HEK293T (cell line): ENCODE data around the gene SIN3A.

Source experiments
- CTCF ChIA-PET: fragments of 350-600 bp; formaldehyde crosslinking; extraction: SDS; loops from one replicate; lab custom pipeline; 2021; ENCODE audit warnings: antibody characterized with exemption, inconsistent platforms; lab: Yijun Ruan, JAX
- POLR2A ChIA-PET: fragments of 350-600 bp; formaldehyde crosslinking; extraction: SDS; loops from one replicate; lab custom pipeline; 2020; ENCODE audit warnings: antibody characterized with exemption, inconsistent platforms; lab: Yijun Ruan, JAX
- DNase-seq: peaks from one replicate; pipeline ENCODE4 v3.0.0; 2012; ENCODE audit warnings: mixed read lengths; ENCODE audit errors: extremely low spot score
- ARNT ChIP-seq: fragments of 450-650 bp; IDR thresholded peaks from 2 replicates; pipeline ENCODE4 v1.6.1; 2017; ENCODE audit warnings: mild to moderate bottlenecking
- BHLHE40 ChIP-seq: fragments of 450-650 bp; IDR thresholded peaks from 2 replicates; pipeline ENCODE4 v1.6.1; 2016; ENCODE audit warnings: mild to moderate bottlenecking, moderate library complexity, borderline replicate concordance
- CTBP1 ChIP-seq: fragments of 450-650 bp; IDR thresholded peaks from 2 replicates; pipeline ENCODE4 v1.6.1; 2016; ENCODE audit warnings: borderline replicate concordance
- ELF4 ChIP-seq: fragments of 450-650 bp; IDR thresholded peaks from 2 replicates; pipeline ENCODE4 v1.6.1; 2017; ENCODE audit warnings: antibody characterized with exemption
- FOXA1 ChIP-seq: fragments of 450-650 bp; IDR thresholded peaks from 2 replicates; pipeline ENCODE4 v1.6.1; 2016; ENCODE audit warnings: mild to moderate bottlenecking
- FOXK2 ChIP-seq: fragments of 450-650 bp; IDR thresholded peaks from 2 replicates; pipeline ENCODE4 v1.6.1; 2016; ENCODE audit warnings: mild to moderate bottlenecking
- FOXM1 ChIP-seq: fragments of 450-650 bp; IDR thresholded peaks from 2 replicates; pipeline ENCODE4 v1.6.1; 2017; ENCODE audit warnings: mild to moderate bottlenecking, borderline replicate concordance
- HDGF ChIP-seq: fragments of 450-650 bp; IDR thresholded peaks from 2 replicates; pipeline ENCODE4 v1.6.1; 2017; ENCODE audit warnings: antibody characterized with exemption, borderline replicate concordance
- L3MBTL2 ChIP-seq: fragments of 450-650 bp; conservative IDR thresholded peaks from 2 replicates; pipeline ENCODE4 v1.6.1; 2016; ENCODE audit warnings: mild to moderate bottlenecking
- LEF1 ChIP-seq: fragments of 450-650 bp; IDR thresholded peaks from 2 replicates; pipeline ENCODE4 v1.6.1; 2017; ENCODE audit warnings: mild to moderate bottlenecking, borderline replicate concordance
- NFRKB ChIP-seq: fragments of 450-650 bp; IDR thresholded peaks from 2 replicates; pipeline ENCODE4 v1.6.1; 2016; ENCODE audit warnings: mild to moderate bottlenecking, moderate library complexity
- SP1 ChIP-seq: fragments of 450-650 bp; IDR thresholded peaks from 2 replicates; pipeline ENCODE4 v1.6.1; 2017
- SUZ12 ChIP-seq: fragments of 450-650 bp; IDR thresholded peaks from 2 replicates; pipeline ENCODE4 v1.6.1; 2016; ENCODE audit warnings: mild to moderate bottlenecking
- TARDBP ChIP-seq: fragments of 450-650 bp; IDR thresholded peaks from 2 replicates; pipeline ENCODE4 v1.6.1; 2016
- ZNF384 ChIP-seq: fragments of 450-650 bp; IDR thresholded peaks from 2 replicates; pipeline ENCODE4 v1.6.1; 2016
- TF ChIP-seq, protein P1 (sequence below): fragments of 450-650 bp; IDR thresholded peaks from 2 replicates; pipeline ENCODE4 v1.6.1; 2016

The SIN3A gene

DNA sequence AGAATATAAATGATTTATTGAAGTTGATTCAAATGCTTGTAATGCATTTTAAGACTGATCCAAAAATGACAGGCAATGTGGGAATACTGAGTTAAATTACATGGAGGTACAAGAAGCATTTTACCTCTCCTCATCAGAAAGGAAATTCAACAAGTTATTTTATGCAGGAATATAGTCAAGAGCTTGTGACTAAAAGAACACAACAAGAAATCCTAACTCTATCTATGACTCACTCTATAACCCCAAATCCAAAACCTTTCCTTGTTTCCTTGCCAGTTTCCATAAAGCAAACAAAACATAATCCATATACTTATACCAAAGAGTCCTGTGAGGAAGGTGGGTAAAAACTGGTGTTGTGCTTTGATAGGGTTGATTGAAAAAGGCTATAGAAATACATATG is 30.8 kb downstream of the SIN3A start:
- CTCF ChIA-PET = no interaction called here
- POLR2A ChIA-PET = interaction anchor here (1.1 to 1.2 kb wide), 2 partner anchors 11 to 33 kb away, joined by 3 to 4 read pairs; no protein-coding TSS in a partner anchor
- DNase-seq = no peak

DNA sequence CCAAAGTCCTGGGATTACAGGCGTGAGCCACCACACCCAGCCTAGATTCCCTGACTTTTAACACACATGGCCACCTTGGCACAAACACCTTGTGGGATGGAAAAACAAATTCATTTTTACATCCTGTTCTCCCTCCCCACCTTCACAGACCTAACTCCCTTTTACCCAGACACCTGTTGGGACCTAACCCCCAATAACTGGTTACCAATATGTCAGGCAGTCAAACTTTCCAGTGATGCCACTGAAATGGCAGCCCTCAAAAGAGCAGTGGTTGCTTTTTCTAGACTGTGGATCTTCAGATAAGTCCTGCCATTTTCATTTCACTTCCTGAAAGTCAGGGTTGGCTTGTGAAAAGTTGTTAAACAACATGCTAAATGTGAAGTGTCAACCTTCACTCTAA is 34.9 kb downstream of the SIN3A start:
- POLR2A ChIA-PET = interaction anchor here (1.1 to 1.6 kb wide), 3 partner anchors 35 to 38 kb away, joined by 4 read pairs; partner anchors contain the start of gene SIN3A
- CTCF ChIA-PET = no interaction called here
- DNase-seq = no peak
- TF ChIP-seq ARNT (no peak), SUZ12 (no peak), TARDBP (no peak), ELF4 (no peak), SP1 (no peak), CTBP1 (no peak), NFRKB (no peak)
- TF ChIP-seq, protein P1, sequence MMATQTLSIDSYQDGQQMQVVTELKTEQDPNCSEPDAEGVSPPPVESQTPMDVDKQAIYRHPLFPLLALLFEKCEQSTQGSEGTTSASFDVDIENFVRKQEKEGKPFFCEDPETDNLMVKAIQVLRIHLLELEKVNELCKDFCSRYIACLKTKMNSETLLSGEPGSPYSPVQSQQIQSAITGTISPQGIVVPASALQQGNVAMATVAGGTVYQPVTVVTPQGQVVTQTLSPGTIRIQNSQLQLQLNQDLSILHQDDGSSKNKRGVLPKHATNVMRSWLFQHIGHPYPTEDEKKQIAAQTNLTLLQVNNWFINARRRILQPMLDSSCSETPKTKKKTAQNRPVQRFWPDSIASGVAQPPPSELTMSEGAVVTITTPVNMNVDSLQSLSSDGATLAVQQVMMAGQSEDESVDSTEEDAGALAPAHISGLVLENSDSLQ = no peak

More for the DNA sequence above, 30.8 kb downstream of the SIN3A start:
- TF ChIP-seq HDGF = no peak
- TF ChIP-seq ARNT = no peak
- TF ChIP-seq, protein P1 = no peak
- no peak for TF ChIP-seq ELF4

DNA sequence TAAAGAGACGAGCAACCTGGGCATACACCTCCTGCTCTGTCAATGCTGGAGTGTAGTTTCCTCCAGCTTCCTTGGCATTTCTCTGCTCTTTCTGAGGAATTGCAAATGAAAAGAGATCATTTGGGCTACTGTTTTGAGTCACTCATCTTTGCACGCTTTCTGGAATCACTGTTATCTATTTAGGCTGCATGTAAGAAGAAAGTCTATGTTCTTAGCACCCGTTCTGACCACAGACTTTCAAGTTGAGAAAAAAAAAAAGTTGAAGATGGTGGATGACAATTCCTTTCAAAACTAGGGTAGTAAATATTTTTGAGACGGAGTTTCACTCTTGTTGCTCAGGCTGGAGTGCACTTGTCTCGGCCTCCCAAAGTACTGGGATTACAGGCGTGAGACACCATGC is 41.3 kb downstream of the SIN3A start:
- TF ChIP-seq HDGF = no peak
- ChIA-PET POLR2A (no interaction called here), CTCF (no interaction called here)
- no peak for DNase-seq

DNA sequence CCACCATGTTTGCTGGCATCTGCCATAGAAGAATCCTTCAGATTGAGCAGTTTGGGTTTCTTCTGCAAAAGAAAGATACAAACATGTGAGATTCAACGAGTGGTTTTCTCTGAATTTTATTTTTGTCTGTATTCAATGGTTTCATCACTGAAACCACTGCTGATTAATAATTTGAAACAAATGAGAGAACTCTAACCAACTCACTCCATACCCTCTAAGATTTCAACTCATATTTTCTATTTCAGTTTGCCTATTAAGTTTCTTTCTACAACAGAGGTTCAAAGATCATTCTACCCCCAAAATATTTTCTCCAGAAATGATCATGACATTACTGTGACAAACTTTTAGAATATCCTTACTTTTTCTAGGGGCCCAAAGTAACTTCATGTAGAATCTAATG is 44.4 kb downstream of the SIN3A start:
- DNase-seq = no peak
- ChIA-PET POLR2A (interaction anchor here (0.9 to 4.2 kb wide), 2 partner anchors 39 to 47 kb away, joined by 3 to 15 read pairs; partner anchors contain the start of gene MAN2C1), CTCF (no interaction called here)
- TF ChIP-seq SUZ12 (no peak), NFRKB (no peak), SP1 (no peak), FOXA1 (no peak), CTBP1 (no peak)

DNA sequence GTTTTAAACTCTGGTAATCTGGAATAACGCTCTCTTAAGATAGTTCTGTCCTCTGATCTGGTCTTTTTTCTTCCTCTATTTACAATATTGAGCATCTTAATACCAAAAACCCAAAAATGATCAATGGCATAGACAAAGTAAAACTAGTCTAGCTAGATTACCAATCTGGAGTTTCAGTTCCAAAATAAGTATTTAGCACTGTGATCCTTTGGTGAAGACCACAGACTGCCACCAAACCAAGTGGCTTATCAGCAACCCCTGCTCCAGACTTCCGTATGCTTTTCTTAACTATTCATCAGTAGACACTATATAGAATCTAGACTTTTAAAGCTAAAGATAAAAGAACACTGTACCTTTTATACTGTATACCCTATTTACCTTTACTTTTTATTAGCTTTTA is 47.6 kb downstream of the SIN3A start:
- POLR2A ChIA-PET = interaction anchor here (4.2 kb wide), 1 partner anchor 36 kb away, joined by 15 read pairs; the partner anchor contains the start of gene MAN2C1
- TF ChIP-seq CTBP1 = no peak
- TF ChIP-seq L3MBTL2 = no peak
- no peak for TF ChIP-seq LEF1
- no peak for TF ChIP-seq HDGF
- no peak for TF ChIP-seq SP1
- TF ChIP-seq BHLHE40 = no peak
- TF ChIP-seq FOXA1 = no peak
- TF ChIP-seq, protein P1 = no peak
- no peak for TF ChIP-seq SUZ12
- TF ChIP-seq ELF4 = no peak
- no peak for TF ChIP-seq FOXM1
- TF ChIP-seq ZNF384 = no peak
- no peak for TF ChIP-seq NFRKB
- no peak for TF ChIP-seq TARDBP
- TF ChIP-seq FOXK2 = no peak
- TF ChIP-seq ARNT = no peak
- no peak for DNase-seq
- CTCF ChIA-PET = no interaction called here

DNA sequence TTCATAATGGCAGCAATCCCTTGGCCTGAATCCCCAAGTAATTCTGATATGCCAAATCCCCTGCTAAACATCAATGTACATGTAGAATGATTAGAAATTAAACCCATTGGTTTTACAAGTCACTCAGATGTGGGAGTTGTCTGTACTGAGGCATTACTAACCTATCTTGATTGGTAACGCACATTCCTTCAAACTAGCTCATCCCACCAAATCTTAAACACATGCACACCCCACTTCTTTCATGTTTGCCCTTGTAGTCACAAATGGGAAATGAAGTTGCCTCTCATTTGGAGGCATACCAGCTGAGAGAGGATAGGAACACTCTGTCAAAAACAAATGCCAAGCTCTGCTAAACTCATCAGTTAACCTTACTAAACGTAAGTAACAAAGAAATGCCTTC is 54.0 kb downstream of the SIN3A start:
- TF ChIP-seq FOXK2 = no peak
- TF ChIP-seq TARDBP = no peak
- TF ChIP-seq NFRKB = no peak
- TF ChIP-seq FOXA1 = no peak
- TF ChIP-seq BHLHE40 = no peak
- TF ChIP-seq L3MBTL2 = no peak
- no peak for TF ChIP-seq LEF1
- TF ChIP-seq ZNF384 = no peak
- TF ChIP-seq ARNT = no peak
- TF ChIP-seq SUZ12 = no peak
- TF ChIP-seq ELF4 = no peak
- TF ChIP-seq SP1 = no peak
- no peak for TF ChIP-seq HDGF
- TF ChIP-seq, protein P1 = no peak
- TF ChIP-seq FOXM1 = no peak
- TF ChIP-seq CTBP1 = no peak
- no peak for DNase-seq
- ChIA-PET POLR2A (interaction anchor here (0.8 to 2.4 kb wide), 2 partner anchors 29 to 57 kb away, joined by 3 to 6 read pairs; partner anchors contain the start of gene MAN2C1), CTCF (interaction anchor here (0.5 kb wide), 1 partner anchor 94 kb away, joined by 5 read pairs; no protein-coding TSS in a partner anchor)
